ENCODE results near the gene TMCO4.
"Not testable (repeated sequence)": the region's sequence is repeated elsewhere in the genome, so short reads cannot be mapped to it uniquely, and the experiment has no call there.

Gene TMCO4

GRCh38 chr1:19799230-19800075, at the start of gene TMCO4:
Gene TMCO4 (minus strand): TSS chr1:19799916. CDS start chr1:19780758, 19,158 bp downstream.
- no peak for DNase-seq (ENCODE audit: low spot score)

- not testable (repeated sequence) for DNase-seq (ENCODE audit: low spot score)
Measured at GRCh38 chr1:19849307-19849706, 49.6 kb upstream of the TMCO4 start.

GRCh38 chr1:19847334-19847733, 47.6 kb upstream of the TMCO4 start:
- not testable (repeated sequence) for DNase-seq (ENCODE audit: low spot score)

DNA sequence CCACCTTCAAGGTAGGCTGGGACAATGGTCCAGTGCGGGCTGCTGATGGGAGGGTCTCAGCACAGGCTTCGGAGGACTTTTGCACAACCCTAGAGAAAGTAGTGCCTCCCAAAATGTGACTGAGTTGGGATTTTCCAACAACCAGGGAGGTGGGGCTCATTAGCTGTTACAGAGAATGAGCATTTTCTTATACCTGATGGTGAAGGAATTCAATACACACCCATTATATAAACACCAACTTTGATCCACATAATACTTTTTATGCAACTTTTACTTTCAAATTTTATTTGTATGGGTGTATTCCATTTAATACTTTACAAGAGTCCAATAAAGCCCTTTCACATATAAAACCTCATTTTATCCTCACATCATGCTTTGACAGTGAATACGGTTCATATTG, 46.6 kb upstream of the TMCO4 start:
- no peak for DNase-seq (ENCODE audit: low spot score)

DNA sequence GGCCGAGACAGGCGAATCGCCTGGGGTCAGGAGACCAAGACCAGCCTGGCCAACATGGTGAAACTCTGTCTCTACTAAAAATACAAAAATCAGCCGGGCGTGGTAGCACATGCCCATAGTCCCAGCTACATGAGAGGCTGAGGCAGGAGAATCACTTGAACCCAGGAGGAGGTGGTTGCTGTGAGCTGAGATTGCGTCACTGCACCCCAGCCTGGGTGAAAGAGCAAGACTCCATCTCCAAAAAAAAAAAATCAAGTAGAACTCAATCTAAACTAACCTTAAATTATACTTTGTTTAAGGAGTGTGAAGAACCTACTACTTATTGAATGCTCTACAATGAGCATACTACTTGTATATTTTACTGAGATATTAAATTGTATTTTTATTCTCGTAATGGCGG, 45.8 kb upstream of the TMCO4 start:
- no peak for DNase-seq (ENCODE audit: low spot score)

DNA sequence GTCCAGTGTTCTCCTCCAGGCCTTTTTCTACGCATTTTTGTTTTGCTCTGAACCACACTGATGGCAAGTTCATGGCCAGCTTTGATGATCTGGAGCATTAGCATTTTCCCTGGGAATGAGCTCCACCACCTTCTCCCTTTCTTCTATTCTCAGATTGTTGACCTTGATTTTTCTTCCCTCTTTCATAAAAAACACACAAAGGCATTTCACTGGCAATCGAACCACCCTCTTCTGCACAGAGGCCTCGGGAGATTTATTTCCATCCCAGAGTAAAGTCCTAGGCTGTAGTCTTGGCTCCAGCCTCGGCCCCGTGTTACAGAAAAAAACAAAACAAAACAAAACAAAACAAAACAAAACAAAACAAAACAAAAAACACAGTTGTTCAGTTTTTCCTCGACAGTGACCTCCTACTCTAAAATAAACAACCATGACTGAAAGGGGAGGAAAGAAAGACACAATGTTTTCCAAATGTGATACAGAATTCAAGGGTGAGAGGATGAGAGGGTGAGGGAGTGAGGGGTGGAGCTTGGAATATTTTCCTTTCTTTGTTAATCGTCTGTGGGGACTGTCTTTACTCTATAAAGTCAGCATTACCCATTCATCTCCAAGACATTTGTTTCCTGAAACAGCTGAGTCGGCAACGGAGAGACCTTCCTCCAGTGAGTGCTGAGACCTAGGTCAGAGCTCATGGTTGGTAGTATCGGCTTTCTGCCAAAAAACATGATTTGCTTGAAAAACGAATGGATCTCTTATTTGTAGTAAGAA, 45.2 kb upstream of the TMCO4 start:
- DNase-seq (ENCODE audit: low spot score), result no peak

DNA sequence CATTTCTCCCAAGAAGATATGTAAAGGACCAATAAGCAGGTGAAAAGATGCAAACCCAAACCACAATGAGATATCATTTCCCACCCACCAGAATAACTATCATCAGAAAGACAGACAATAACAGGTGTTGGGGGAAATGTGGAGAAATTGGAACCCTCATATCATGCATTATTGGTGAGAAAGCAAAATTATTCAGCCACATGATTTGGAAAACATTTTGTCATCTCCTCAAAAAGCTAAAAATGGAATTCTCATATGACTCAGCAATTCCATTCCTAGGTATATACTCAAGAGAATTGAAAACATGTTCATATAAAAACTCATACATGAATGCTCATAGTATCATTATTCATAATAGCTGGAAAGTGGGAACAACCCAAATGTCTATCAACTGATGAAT, 40.5 kb upstream of the TMCO4 start:
- no peak for DNase-seq (ENCODE audit: low spot score)

DNA sequence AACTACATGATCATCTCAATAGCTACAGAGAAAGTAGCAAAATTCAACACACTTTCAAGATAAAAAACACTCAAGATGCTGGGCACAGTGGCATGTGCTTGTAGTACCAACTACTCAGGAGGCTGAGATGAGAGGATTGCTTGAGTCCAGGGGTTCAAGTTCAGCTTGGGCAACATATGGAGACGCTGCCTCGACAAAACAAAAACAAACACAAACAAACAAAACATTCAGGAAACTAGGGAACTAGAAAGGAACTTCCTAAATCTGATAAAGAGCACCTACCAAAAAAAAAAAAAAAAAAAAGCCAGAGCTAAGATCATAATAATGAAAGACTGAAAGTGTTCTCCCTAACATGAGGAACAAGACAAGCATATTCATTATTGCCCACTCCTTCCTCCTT, 38.1 kb upstream of the TMCO4 start:
- no peak for DNase-seq (ENCODE audit: low spot score)

- DNase-seq (ENCODE audit: low spot score), result no peak
Measured at GRCh38 chr1:19835578-19835977, 35.9 kb upstream of the TMCO4 start.

DNA sequence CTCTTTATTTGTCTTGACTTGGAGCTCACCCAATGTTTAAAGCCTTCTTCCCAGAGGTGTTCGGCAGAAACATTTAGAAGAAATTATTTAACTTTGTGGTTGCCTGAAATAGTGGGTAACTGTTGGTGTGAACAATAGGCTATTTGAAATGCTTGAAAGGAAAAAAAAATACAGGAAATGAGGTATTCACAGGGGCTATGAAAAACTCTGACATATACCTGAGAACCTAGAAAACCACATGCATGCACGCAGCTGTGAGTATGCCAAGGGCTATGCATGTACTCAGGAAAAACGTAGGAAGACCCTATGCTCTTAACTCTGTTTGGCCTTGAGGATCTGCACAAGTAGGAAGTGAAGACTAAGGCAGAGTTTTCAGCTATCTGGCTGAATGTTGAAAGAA, 31.7 kb upstream of the TMCO4 start:
- DNase-seq (ENCODE audit: low spot score), result no peak

DNA sequence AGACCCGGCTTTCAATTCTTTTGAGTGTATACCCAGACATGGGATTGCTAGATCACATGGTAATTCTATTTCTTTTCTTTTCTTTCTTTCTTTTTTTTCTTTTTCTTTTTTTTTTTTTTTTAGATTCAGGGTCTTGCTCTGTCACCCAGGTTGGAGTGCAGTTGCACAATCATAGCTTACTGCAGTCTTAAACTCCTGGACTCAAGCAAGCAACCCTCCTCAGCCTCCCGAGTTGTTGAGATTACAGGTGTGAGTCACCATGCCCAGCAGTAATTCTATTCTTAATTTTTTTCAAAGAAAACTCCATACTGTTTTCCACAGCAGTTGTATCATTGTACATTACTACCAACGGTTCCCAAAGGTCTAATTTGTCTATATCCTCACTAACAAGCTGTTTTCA, 28.8 kb upstream of the TMCO4 start:
- no peak for DNase-seq (ENCODE audit: low spot score)

DNA sequence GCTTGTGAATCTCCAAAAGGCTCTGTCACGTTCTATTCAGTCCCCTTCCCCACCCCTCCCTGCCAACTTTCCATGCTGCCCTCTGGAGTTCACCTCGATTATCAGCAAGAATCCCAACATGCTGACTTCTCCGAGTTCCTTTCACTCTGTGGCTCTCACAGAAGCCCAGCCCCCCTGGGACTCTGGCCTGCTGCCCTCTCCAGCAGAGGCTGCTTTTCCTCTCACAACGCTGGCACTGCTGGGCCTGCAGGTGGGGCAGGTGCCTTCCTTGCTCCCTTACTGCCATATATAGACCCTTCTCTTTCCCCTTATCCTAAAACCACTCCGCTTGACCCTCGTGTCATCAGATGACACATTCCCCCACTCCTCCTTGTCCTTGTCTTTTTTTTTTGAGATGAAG, 25.6 kb upstream of the TMCO4 start:
- DNase-seq (ENCODE audit: low spot score), result no peak

DNA sequence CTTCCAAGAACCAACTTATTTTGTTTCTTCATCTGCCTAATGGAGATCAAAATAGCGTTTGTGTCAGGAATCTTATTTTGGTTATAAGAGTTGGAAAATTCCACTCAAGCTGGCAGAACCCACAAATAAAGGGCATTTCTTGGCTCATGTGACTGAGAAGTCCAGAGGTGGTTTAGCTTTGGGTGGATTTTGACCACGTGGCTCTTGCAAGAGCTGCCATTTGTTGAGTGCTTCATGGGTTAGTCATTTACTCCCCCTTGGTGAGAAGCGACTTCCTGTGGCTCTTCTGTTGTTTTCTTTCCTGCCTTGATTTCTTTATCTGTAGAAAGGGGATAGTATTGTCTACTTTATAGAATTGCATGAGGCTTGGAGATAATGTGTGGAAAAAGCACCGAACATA, 24.8 kb upstream of the TMCO4 start:
- no peak for DNase-seq (ENCODE audit: low spot score)

GRCh38 chr1:19824036-19824435, 24.3 kb upstream of the TMCO4 start:
- DNase-seq (ENCODE audit: low spot score), result no peak

GRCh38 chr1:19819701-19820100, 20.0 kb upstream of the TMCO4 start:
- no peak for DNase-seq (ENCODE audit: low spot score)

GRCh38 chr1:19818324-19818723, 18.6 kb upstream of the TMCO4 start:
- no peak for DNase-seq (ENCODE audit: low spot score)

GRCh38 chr1:19817160-19817559, 17.4 kb upstream of the TMCO4 start:
- no peak for DNase-seq (ENCODE audit: low spot score)

DNA sequence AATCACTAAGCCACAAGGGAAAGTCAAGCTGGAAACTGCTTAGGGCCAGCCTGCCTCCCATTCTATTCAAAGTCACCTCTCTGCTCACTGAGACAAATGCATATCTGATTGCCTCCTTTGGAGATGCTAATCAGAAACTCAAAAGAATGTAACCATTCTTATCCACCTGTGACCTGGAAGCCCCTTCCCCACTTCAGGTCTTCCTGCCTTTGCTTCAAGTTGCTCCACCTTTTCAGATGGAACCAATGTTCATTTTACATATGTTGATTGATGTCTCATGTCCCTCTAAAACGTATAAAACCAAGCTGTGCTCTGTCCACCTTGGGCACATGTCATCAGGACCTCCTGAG, 17.0 kb upstream of the TMCO4 start:
- DNase-seq (ENCODE audit: low spot score), result not testable (repeated sequence)

DNA sequence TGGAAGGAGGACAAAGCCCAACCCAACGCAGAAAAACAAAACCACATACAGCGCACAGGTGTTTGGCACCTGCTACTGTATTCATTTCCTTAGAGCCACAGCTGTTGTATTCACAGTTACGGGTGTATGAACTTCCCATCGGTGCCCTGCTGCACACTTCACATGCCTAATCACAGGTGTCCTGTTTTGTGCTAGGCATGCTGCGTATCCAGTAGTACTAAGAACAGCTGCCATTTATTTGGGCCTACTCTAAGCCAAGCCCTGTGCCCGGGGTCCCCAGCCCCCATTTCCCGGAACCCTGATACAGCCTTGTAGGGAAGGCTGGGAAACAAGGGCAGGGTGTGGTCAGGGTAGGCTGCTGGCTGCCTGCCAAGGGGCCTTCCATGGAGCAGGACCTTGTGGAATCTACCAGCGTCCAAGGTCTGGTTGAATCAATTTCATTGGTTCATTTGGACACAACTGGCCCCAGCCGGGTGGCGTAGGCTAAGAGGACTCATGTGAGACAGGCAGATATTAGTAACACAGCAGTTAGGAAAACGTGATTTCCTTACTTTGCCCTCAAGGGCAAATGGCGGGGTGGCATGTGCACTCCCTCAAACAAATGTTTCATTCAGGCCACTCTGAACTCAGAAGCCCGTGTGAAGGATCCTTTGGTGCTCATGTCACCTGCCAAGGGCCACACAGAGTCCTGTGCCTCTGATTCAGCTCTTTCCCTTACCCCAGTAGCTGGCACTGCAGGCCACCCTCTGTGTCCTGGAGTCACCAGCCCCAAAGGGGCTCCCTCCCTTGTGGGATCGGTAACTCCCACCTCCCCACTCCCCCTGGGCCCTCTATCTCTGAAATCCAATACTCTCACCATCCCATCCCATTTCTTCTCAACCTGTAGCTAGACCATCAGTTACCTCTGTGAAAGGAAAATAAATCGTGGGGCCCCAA, 16.4 kb upstream of the TMCO4 start:
- DNase-seq (ENCODE audit: low spot score), result no peak

- no peak for DNase-seq (ENCODE audit: low spot score)
Measured at GRCh38 chr1:19814681-19815503, 15.2 kb upstream of the TMCO4 start, which contains the start of gene RNF186. Gene RNF186 (minus strand): TSS chr1:19815283. CDS start chr1:19815101, 182 bp downstream.

DNA sequence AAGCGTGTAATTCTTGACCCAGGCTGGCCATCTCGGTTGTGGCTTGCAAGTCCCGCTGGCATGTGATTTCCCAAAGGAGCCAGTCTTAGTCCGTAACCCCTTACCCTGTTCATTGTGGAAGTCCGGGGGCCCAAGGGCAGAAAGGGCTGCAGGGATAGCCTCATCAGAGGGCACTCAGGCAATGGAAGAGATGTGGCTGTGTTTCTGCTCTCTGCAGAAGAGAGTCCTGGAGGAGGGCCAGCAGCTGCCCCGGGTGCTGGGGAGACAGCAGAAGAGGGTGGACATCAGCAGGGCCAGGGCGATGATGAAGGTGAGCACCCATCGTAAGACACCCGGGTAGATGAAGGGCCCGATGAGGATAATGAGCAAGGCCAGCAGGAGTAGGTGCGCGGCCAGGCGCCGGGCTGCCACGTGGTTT, 14.5 kb upstream of the TMCO4 start:
- DNase-seq (ENCODE audit: low spot score), result no peak

DNA sequence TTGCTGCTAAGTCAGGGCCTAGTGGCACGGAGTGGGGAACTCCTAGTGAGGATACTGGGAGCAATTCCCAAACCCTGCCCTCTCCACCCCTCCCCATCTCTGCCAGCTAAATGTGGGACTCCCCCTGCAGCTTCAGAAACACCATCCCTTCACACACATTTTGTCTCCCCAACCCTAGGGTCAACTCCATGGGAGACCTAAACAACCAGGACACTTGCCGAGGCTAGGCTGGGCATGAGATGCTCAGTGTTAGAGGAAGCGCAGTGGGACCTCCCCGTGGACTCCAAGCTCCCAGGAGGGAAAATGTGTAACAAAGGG, 13.9 kb upstream of the TMCO4 start:
- DNase-seq (ENCODE audit: low spot score), result no peak

Data from globus pallidus (tissue), 1 donor.